ENCODE results near the gene KIAA1671. TPM values are rescaled to one million over a fixed set of nuclear protein-coding genes. Genes with fewer than 3 reads are reported as not detected.
A peak's percentile ranks its signal among the peaks of the same experiment; 100 is the strongest.

Gene KIAA1671
- total RNA-seq, 1 donor from 2014 or later = 46.7 TPM

DNA sequence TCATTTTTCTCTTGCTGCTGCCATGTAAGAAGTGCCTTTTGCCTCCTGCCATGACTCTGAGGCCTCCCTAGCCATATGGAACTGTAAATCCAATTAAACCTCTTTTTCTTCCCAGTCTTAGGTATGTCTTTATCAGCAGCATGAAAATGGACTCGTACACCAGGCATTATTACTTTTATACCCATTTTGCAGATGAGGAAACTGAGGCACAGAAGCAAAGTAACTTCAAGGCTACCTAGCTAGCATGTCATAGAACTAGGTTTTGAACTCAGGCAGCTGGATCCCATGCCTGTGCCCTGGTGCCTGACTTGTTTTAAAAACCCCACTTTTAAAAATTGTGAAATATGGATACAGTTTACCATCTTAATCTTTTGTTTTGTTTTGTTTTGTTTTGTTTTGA is 25.8 kb downstream of the KIAA1671 start:
- H3K36me3 ChIP-seq = no peaks in the 10 kb centered on the region
- H3K27me3 ChIP-seq = no peaks in the 10 kb centered on the region
- DNase-seq (no peak), ATAC-seq (no peak)
- H3K9me3 ChIP-seq = no peaks in the 10 kb centered on the region
- intact Hi-C loops (cut with DNase I) = no loop called here
- no peak overlapping the region for H3K4me3 ChIP-seq
- peaks cover 14% of the 10 kb centered on the region for H3K4me1 ChIP-seq
- TF ChIP-seq, protein P1, sequence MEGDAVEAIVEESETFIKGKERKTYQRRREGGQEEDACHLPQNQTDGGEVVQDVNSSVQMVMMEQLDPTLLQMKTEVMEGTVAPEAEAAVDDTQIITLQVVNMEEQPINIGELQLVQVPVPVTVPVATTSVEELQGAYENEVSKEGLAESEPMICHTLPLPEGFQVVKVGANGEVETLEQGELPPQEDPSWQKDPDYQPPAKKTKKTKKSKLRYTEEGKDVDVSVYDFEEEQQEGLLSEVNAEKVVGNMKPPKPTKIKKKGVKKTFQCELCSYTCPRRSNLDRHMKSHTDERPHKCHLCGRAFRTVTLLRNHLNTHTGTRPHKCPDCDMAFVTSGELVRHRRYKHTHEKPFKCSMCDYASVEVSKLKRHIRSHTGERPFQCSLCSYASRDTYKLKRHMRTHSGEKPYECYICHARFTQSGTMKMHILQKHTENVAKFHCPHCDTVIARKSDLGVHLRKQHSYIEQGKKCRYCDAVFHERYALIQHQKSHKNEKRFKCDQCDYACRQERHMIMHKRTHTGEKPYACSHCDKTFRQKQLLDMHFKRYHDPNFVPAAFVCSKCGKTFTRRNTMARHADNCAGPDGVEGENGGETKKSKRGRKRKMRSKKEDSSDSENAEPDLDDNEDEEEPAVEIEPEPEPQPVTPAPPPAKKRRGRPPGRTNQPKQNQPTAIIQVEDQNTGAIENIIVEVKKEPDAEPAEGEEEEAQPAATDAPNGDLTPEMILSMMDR (IDR thresholded peaks at IDR 0.05) = no peak
- H3K27ac ChIP-seq = peak overlapping the region; percentile 70

DNA sequence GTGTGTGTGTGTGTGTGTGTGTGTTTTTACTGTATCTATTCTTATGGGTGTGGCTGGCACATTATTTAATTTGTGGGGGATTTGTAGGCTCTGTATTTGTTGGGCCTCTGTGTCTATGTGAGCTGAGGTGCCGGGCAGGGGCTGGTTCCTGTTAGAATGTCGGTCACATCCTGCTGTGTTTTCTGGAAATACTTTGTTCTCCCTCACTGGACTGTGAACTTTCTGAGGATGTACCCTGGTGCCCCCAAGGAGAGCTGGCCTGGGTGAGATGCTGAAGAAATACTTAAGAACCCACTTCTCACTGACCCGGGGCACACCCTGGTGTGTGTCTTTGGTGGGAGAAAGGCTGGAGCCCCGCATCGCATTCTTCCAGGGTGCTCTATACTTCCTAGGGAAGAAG is 28.6 kb downstream of the KIAA1671 start:
- ATAC-seq (no peak), DNase-seq (no peak)
- TF ChIP-seq, protein P1 (IDR thresholded peaks at IDR 0.05) = no peak
- H3K27me3 ChIP-seq = no peaks in the 10 kb centered on the region
- H3K9me3 ChIP-seq = no peaks in the 10 kb centered on the region
- H3K4me1 ChIP-seq = peaks cover 18% of the 10 kb centered on the region
- H3K4me3 ChIP-seq = no peak overlapping the region
- H3K27ac ChIP-seq = peak overlapping the region; percentile 6
- no peaks in the 10 kb centered on the region for H3K36me3 ChIP-seq
- intact Hi-C loops (cut with DNase I) = no loop called here

DNA sequence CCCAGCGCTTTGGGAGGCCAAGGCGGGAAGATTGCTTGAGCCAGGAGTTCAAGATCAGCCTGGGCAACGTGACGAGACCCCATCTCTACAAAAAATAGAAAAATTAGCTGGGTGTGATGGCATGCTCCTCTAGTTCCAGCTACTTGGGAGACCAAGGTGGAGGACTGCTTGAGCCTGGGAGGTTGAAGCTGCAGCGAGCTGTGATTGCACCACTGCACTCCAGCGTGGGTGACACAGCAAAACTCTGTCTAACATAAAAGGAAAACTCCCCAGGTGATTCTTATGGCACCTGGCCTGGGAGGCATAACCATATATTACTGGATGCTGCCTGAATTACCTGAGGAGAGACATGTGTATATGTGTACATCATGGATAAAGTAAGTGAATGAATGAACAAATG is 29.1 kb downstream of the KIAA1671 start:
- TF ChIP-seq, protein P1 (IDR thresholded peaks at IDR 0.05) = no peak
- ATAC-seq (no peak), DNase-seq (no peak)
- Histone ChIP-seq H3K4me1 (peaks cover 15% of the 10 kb centered on the region), H3K4me3 (no peak overlapping the region), H3K27me3 (no peaks in the 10 kb centered on the region), H3K9me3 (no peaks in the 10 kb centered on the region), H3K27ac (peak overlapping the region; percentile 6), H3K36me3 (no peaks in the 10 kb centered on the region)
- intact Hi-C loops (cut with DNase I) = no loop called here

DNA sequence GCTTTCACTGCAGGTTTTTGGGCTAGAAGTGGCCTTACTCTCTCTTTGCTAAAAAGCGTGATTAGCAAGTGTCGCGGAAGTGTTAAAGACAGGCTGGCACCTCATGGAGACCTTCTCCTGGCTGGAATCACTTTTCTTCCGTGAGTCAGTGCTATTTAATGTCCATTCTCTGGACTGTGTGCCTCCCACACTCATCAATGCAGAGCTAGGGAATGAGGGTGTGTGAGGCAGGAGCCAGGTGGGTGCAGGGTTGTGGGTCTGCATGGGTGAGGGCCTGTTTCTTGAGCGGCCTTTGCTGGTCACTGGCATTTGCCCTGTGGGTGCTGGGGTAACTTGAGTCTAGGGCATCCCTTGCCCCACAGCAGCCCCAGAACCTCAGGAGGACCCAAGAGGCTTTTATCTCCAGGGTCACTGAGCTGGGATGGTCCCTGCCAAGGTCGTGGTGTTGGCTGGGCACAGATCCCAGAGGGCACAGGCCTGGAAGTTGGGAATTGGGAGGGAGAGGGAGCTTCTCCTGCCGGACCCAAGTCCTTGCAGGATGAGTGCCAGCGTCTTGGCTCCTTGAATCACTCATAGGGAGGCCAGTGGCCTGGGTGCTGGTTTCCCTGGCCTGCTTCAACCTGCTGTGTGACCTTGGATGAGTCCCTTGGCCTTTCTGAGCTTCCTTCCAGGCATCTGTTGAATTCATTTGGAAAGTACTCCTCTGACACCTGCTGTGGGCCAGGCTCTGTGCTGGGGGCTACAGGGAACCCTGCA is 30.0 kb downstream of the KIAA1671 start:
- H3K36me3 ChIP-seq = no peaks in the 10 kb centered on the region
- peak overlapping the region; percentile 42 for H3K27ac ChIP-seq
- intact Hi-C loops (cut with DNase I) = no loop called here
- H3K4me3 ChIP-seq = no peak overlapping the region
- DNase-seq (no peak), ATAC-seq (peak; percentile 7)
- H3K4me1 ChIP-seq = peaks cover 9% of the 10 kb centered on the region
- TF ChIP-seq, protein P1 (IDR thresholded peaks at IDR 0.05) = no peak
- H3K9me3 ChIP-seq = no peaks in the 10 kb centered on the region
- H3K27me3 ChIP-seq = no peaks in the 10 kb centered on the region

DNA sequence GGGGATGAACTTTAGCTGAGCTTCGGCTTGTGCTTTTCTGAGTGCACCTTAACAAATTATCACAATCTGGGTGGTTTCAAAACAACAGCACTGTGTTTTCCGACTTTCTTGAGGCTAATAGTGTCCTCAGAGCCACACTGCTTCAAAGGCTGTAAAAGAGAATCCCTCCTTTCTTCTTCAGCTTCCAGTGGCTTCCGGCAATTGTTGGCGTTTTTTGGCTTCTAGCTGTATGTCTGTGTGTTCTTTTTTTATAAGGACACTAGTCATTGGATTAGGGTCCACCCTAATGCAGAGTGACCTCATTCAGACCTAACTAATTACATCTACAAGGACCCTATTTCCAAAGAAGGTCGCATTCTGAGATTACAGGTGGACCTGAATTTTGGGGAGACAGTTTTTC is 30.6 kb downstream of the KIAA1671 start:
- peaks cover 4% of the 10 kb centered on the region for H3K4me1 ChIP-seq
- H3K27ac ChIP-seq = peak overlapping the region; percentile 42
- H3K9me3 ChIP-seq = no peaks in the 10 kb centered on the region
- no peaks in the 10 kb centered on the region for H3K36me3 ChIP-seq
- no peak for DNase-seq
- no peak overlapping the region for H3K4me3 ChIP-seq
- intact Hi-C loops (cut with DNase I) = no loop called here
- TF ChIP-seq, protein P1 (IDR thresholded peaks at IDR 0.05) = no peak
- ATAC-seq = no peak
- no peaks in the 10 kb centered on the region for H3K27me3 ChIP-seq
